NB4 (cell line): ENCODE results near the gene NRBP1.

Experiments used
- DNase-seq: peaks from one replicate; pipeline ENCODE4 v3.0.0; 2010; ENCODE audit warnings: low read depth
- H3K4me3 ChIP-seq: one replicate; pipeline ENCODE4 v1.5.1; 2011; ENCODE audit warnings: mild to moderate bottlenecking, low read depth, low read length, moderate library complexity
- MYC ChIP-seq: IDR thresholded peaks from 2 replicates; pipeline ENCODE4 v1.6.1; 2011; ENCODE audit warnings: low read depth, low read length
- POLR2A ChIP-seq: IDR thresholded peaks from 2 replicates; pipeline ENCODE4 v1.6.1; 2011; ENCODE audit warnings: mild to moderate bottlenecking; ENCODE audit not compliant: insufficient read length; ENCODE audit errors: extremely low read depth
- TF ChIP-seq, protein P1 (sequence below): IDR thresholded peaks from 2 replicates; pipeline ENCODE4 v1.6.1; 2011; ENCODE audit warnings: low read depth, low read length
- TF ChIP-seq, protein P2 (sequence below): IDR thresholded peaks from one replicate; pipeline ENCODE4 v1.5.1; 2012; ENCODE audit warnings: low read depth, low read length

The NRBP1 gene

DNA sequence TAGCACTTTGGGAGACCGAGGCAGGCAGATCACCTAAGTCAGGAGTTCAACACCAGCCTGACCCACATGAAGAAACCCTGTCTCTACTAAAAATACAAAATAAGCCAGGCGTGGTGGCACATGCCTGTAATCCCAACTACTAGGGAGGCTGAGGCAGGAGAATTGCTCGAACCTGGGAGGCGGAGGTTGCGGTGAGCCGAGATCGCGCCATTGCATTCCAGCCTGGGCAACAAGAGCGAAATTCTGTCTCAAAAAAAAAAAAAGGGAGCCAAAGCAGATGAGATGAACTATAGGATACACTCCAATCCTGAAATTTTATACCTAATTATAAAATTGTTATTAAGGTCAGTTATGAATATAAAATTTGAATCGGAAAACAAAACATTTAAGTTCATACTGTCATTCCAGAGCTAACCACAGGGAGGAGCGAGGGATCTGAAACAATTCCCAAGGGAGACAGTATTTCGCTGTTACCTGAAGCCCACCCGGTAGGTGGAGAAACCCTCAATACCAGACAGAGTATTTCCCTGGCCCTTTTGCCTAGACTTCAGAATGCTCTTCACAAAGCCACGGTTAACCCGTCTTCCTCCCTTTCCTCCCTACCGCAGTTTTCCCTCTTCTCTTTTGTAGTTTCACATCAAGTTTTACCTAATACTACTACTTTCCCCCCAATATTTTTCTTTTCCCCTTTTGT is 20.5 kb upstream of the NRBP1 start:
- peak; percentile 74 for DNase-seq
- TF ChIP-seq MYC = no peak
- no peak for TF ChIP-seq POLR2A
- TF ChIP-seq, protein P1, sequence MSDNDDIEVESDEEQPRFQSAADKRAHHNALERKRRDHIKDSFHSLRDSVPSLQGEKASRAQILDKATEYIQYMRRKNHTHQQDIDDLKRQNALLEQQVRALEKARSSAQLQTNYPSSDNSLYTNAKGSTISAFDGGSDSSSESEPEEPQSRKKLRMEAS = no peak
- TF ChIP-seq, protein P2, sequence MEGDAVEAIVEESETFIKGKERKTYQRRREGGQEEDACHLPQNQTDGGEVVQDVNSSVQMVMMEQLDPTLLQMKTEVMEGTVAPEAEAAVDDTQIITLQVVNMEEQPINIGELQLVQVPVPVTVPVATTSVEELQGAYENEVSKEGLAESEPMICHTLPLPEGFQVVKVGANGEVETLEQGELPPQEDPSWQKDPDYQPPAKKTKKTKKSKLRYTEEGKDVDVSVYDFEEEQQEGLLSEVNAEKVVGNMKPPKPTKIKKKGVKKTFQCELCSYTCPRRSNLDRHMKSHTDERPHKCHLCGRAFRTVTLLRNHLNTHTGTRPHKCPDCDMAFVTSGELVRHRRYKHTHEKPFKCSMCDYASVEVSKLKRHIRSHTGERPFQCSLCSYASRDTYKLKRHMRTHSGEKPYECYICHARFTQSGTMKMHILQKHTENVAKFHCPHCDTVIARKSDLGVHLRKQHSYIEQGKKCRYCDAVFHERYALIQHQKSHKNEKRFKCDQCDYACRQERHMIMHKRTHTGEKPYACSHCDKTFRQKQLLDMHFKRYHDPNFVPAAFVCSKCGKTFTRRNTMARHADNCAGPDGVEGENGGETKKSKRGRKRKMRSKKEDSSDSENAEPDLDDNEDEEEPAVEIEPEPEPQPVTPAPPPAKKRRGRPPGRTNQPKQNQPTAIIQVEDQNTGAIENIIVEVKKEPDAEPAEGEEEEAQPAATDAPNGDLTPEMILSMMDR = peak; percentile 33
- H3K4me3 ChIP-seq = peak overlapping the region; percentile 93

DNA sequence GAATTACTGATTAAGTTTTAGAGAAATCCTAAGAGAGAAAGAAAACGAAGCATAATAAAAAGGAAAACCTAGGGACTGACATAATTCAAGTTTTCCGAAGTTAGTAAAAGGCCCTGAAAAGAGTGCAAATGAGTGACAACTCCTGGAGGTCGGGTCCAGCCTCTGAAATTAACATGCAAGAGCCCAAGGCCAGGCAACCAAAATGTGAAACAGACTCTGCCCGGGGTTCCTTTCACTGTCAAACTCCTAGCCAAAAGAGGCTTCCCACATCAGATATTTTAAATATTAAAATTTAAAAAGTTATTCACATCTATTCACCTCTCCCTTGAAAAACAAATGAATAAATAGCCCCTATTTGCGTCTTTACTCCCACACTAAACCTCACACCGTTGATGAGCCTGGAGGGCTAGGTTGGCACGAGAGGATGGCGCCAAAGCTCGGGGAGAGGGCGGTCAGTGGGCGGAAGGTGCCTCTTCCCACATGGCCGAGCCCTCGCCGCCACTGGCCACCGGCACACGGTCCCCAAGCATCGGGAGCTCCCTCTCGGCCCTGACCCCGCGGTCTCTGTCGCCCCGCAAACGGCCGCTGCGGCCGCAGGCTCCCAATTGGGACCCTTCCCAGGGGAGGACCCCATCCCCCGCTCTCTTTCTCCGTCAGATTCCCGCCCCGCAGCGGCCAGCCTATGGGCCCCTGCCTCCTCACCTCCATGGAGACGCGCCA is 19.7 kb upstream of the NRBP1 start:
- DNase-seq = peak; percentile 69
- H3K4me3 ChIP-seq = peak overlapping the region; percentile 93

DNA sequence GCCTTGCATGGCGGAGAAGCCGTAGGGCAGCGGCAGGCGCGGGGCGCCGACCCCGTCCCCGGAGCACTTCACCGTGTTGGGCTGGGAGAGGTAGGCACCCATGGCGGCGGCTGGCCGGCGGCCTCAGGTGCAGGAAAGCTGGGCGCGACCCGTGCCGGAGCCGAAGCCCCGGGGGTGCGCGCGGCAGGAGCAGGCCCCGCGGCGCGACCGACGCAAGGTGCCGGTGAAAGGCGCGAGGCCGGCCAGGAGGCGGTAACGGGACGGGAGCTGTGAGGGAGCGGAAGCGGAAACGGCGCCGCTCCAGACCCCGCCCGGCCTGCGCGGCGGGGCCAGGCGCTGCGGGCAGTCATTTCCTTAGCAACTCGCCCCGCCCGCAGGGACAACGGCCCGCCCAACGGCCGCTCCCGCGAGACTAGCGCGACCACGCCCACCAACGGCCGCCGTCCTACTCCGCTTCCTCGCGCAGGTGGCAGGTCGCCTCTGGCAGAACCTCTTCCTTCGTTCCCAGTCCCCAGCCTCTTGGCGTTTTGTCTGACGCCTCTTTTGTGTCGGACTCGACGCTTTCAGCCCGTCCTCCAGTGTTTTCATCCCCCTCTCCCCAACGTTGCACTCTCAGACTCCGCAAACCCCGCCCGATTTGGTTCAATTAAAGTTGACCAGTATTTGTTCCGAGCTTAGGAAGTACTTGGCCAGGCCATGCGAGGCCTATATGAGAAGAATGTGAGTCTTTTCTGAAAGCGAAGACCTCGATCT is 18.9 kb upstream of the NRBP1 start, which contains the start of gene PPM1G:
Gene PPM1G (minus strand): TSS at position 271 of the 753 bp plus-strand sequence. CDS start 169 bp downstream, at position 102.
- TF ChIP-seq MYC = peak; percentile 90
- TF ChIP-seq POLR2A = peak; percentile 96
- TF ChIP-seq, protein P1 = peak; percentile 84
- TF ChIP-seq, protein P2 = no peak

More for the DNA sequence above, 19.7 kb upstream of the NRBP1 start:
- peak; percentile 13; the same call in 1 of the 2 replicates for TF ChIP-seq MYC
- TF ChIP-seq POLR2A = no peak

DNA sequence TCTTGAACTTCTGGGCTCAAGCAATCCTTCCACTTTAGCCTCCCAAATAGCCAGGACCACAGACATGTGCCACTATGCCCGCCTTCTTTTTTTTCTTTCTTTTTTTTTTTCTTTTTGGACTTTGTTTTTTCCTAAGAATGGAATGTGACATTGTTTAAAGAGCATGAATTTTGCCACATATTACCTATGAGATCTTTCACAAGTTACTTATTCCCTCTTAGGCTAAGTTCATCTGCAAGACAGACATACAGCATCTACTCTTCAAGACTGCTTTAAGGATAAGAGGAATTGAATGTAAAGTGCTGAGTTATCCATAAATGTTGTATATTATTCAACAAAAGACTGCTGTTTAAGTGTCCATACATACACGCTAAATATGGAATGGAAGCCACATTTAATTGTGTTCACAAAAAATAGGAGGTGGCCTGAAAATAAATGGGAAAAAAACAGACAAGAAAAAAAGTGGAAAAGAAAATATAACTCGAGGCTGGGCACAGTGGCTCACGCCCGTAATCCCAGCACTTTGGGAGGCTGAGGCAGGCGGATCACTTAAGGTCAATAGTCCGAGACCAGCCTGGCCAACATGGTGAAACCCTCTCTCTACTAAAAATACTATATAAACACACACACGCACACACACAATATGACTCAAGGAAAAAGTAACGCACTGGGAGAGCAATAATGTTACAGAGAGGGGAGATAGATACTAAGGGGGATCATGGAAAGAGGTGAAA is 15.8 kb upstream of the NRBP1 start:
- no peak for DNase-seq
- TF ChIP-seq, protein P2 = no peak
- TF ChIP-seq, protein P1 = no peak
- no peak for TF ChIP-seq MYC
- no peak for TF ChIP-seq POLR2A
- no peak overlapping the region for H3K4me3 ChIP-seq

More for the DNA sequence above, 18.9 kb upstream of the NRBP1 start, which contains the start of gene PPM1G:
- DNase-seq = peak; percentile 99
- peak within 1 kb of the TSS; percentile 93 for H3K4me3 ChIP-seq

DNA sequence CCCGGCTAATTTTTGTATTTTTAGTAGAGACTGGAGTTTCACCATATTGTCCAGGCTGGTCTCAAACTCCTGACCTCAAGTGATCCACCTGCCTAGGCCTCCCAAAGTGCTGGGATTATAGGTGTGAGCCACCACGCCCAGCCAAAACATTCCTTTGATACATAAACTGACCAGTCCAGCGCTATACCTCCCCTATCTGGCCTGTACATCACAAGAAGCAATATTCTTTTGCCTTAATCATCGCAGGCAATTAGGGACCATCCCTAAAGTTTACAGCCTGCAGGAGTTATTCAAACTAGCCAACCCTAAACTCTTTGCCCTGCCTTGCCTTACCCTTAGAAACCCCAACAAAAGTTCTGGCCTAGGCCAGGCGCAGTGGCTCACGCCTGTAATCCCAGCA is 12.3 kb upstream of the NRBP1 start:
- H3K4me3 ChIP-seq = no peak overlapping the region
- TF ChIP-seq POLR2A = no peak
- TF ChIP-seq MYC = no peak
- TF ChIP-seq, protein P1 = no peak
- TF ChIP-seq, protein P2 = no peak
- no peak for DNase-seq
